Thyroid gland (tissue), 4 donors: ENCODE data around the gene NFATC2IP. TPM values are rescaled to one million over a fixed set of nuclear protein-coding genes. Genes with fewer than 3 reads are reported as not detected.
"Not testable (repeated sequence)": the region's sequence is repeated elsewhere in the genome, so short reads cannot be mapped to it uniquely, and the experiment has no call there.

Source experiments
- DNase-seq, 2 donors: peaks; one replicate each; pipeline ENCODE4 v3.0.0-alpha.2; 2019
- H3K27ac ChIP-seq, 3 donors: fragments of 200-600 bp; sonication (generic); 1 replicate in 2 of 3; 2 replicates in 1 of 3; pipeline ENCODE4 v1.5.1; 2016 to 2019; ENCODE audit warnings: mild to moderate bottlenecking in 1 of 3, moderate library complexity in 1 of 3
- H3K27me3 ChIP-seq: fragments of 200-600 bp; sonication (generic); one replicate; pipeline ENCODE4 v1.5.1; 2019
- H3K36me3 ChIP-seq, 2 donors: fragments of 200-600 bp; sonication (generic); one replicate each; pipeline ENCODE4 v1.5.1; 2016 to 2019
- H3K4me1 ChIP-seq, 2 donors: fragments of 200-600 bp; sonication (generic); one replicate each; pipeline ENCODE4 v1.5.1; 2017 to 2019
- H3K4me3 ChIP-seq, 3 donors: fragments of 200-600 bp; sonication (generic); replicated peaks in 1 of 3; 1 replicate in 2 of 3; 2 replicates in 1 of 3; pipeline ENCODE4 v1.5.1; 2016; ENCODE audit warnings: mild to moderate bottlenecking in 1 of 3
- H3K9me3 ChIP-seq: fragments of 200-600 bp; sonication (generic); one replicate; pipeline ENCODE4 v1.5.1; 2017
- CTCF ChIP-seq, 6 experiments: fragments of 200-600 bp in 3 of 6; fragments of 450-650 bp in 3 of 6; sonication (generic) in 3 of 6; IDR thresholded peaks; one replicate each; pipeline ENCODE4 v1.5.1; 2016 to 2019; ENCODE audit warnings: antibody characterized with exemption in 6 of 6, mild to moderate bottlenecking in 2 of 6, inconsistent platforms in 1 of 6, moderate library complexity in 1 of 6
- POLR2A ChIP-seq, 2 donors: fragments of 450-650 bp; IDR thresholded peaks; one replicate each; pipeline ENCODE4 v1.6.1; 2017; ENCODE audit warnings: antibody characterized with exemption in 2 of 2, mild to moderate bottlenecking in 2 of 2, moderate library complexity in 1 of 2
- WGBS, 2 donors: methylation state at CpG; one replicate each; pipeline ENCODE4 v1.1.5; 2017; 5-methylcytosine and 5-hydroxymethylcytosine counted together
- intact Hi-C: fragments of 100-400 bp; cut with DNase I; formaldehyde crosslinking; loops from one replicate; pipeline ENCODE4 v1.15.1; 2023
- total RNA-seq, 4 donors: library from RNA; depleted of rRNA; stranded (reverse); fragments of >200 nt; gene quantifications; one replicate each; pipeline ENCODE4 v1.2.3, GENCODE V29; 2016

The NFATC2IP gene
- total RNA-seq, 4 donors from 2014 or later: 20.5 to 33.6 (median 28.2) TPM

- intact Hi-C loops: no loop called here
- H3K4me3 ChIP-seq: no peak overlapping the region
- WGBS, 2 donors: 80 to 85% methylated on average over 6 of the region's 7 CpGs
These were observed 12.0 kb upstream of the NFATC2IP start for GRCh38 chr16:28938721-28939120.

GRCh38 chr16:28939825-28940224 is 10.9 kb upstream of the NFATC2IP start:
- DNase-seq, H3K9me3 ChIP-seq, H3K4me3 ChIP-seq, H3K27ac ChIP-seq, H3K27me3 ChIP-seq, H3K4me1 ChIP-seq, H3K36me3 ChIP-seq: not testable (repeated sequence)
- WGBS, 2 donors: 93 to 96% methylated on average over 7 of the region's 7 CpGs
- intact Hi-C loops: loop anchor here (5.0 kb wide), 1 partner anchor 58 kb away; no protein-coding TSS in a partner anchor

More at GRCh38 chr16:28938721-28939120, 12.0 kb upstream of the NFATC2IP start:
- H3K36me3 ChIP-seq: no peaks in the 10 kb centered on the region
- H3K4me1 ChIP-seq: no peaks in the 10 kb centered on the region
- H3K27me3 ChIP-seq: no peaks in the 10 kb centered on the region
- H3K27ac ChIP-seq: no peak overlapping the region
- no peaks in the 10 kb centered on the region for H3K9me3 ChIP-seq
- DNase-seq: no peak
- TF ChIP-seq CTCF (IDR thresholded peaks at IDR 0.05): no peak
- no peak for TF ChIP-seq POLR2A (IDR thresholded peaks at IDR 0.05)

GRCh38 chr16:28943281-28943680 is 7.5 kb upstream of the NFATC2IP start:
- H3K4me1 ChIP-seq: peaks cover 0 to 9% of the 10 kb centered on the region in 2 donors
- no peak overlapping the region for H3K27ac ChIP-seq
- TF ChIP-seq POLR2A (IDR thresholded peaks at IDR 0.05) (no peak), CTCF (IDR thresholded peaks at IDR 0.05) (no peak)
- H3K4me3 ChIP-seq: no peak overlapping the region
- intact Hi-C loops: loop anchor here (5.0 kb wide), 1 partner anchor 61 kb away; no protein-coding TSS in a partner anchor
- no peaks in the 10 kb centered on the region for H3K9me3 ChIP-seq
- no peaks in the 10 kb centered on the region for H3K36me3 ChIP-seq
- H3K27me3 ChIP-seq: no peaks in the 10 kb centered on the region
- DNase-seq: no peak

GRCh38 chr16:28946681-28947080 is 4.1 kb upstream of the NFATC2IP start:
- Histone ChIP-seq H3K4me1 (peaks cover 8 to 12% of the 10 kb centered on the region in 2 donors), H3K9me3 (no peaks in the 10 kb centered on the region), H3K27me3 (no peaks in the 10 kb centered on the region), H3K4me3 (no peak overlapping the region), H3K27ac (no peak overlapping the region), H3K36me3 (no peaks in the 10 kb centered on the region)
- WGBS, 2 donors: 69 to 79% methylated on average over 4 of the region's 4 CpGs
- intact Hi-C loops: no loop called here
- no peak for DNase-seq
- TF ChIP-seq POLR2A (IDR thresholded peaks at IDR 0.05): no peak
- no peak for TF ChIP-seq CTCF (IDR thresholded peaks at IDR 0.05)

GRCh38 chr16:28951410-28951943 is 740 bp downstream of the NFATC2IP start:
- peak overlapping the region; percentile 61 to 95 (median 81) for H3K4me3 ChIP-seq
- no peaks in the 10 kb centered on the region for H3K27me3 ChIP-seq
- peaks cover 15 to 21% of the 10 kb centered on the region in 2 donors for H3K36me3 ChIP-seq
- intact Hi-C loops: loop anchor here (5.0 kb wide), 1 partner anchor 124 kb away; no protein-coding TSS in a partner anchor
- 1 to 3% methylated on average over 12 to 14 of the region's 17 CpGs for WGBS, 2 donors
- peak overlapping the region in 2 of 3 donors; percentile 48 for H3K27ac ChIP-seq
- no peak for DNase-seq
- TF ChIP-seq CTCF (IDR thresholded peaks at IDR 0.05) (no peak), POLR2A (IDR thresholded peaks at IDR 0.05) (no peak)
- no peaks in the 10 kb centered on the region for H3K9me3 ChIP-seq
- peaks cover 8 to 11% of the 10 kb centered on the region in 2 donors for H3K4me1 ChIP-seq
